Endodermal cell (in vitro differentiated cells): ENCODE results near the gene CDKN1C. TPM values are rescaled to one million over a fixed set of nuclear protein-coding genes. Genes with fewer than 3 reads are reported as not detected.
A peak's percentile ranks its signal among the peaks of the same experiment; 100 is the strongest.

Experiments used
- DNase-seq: peaks from one replicate; pipeline ENCODE4 v3.0.0-alpha.2; 2017
- H3K27ac ChIP-seq: 2 replicates; pipeline ENCODE4 v1.5.1; 2013; ENCODE audit warnings: mild to moderate bottlenecking, low read depth, low read length, moderate library complexity
- H3K27me3 ChIP-seq: 2 replicates; pipeline ENCODE4 v1.6.1; 2013; ENCODE audit warnings: mild to moderate bottlenecking, low read length, moderate library complexity; ENCODE audit not compliant: insufficient read depth, control insufficient read depth, poor library complexity, severe bottlenecking
- H3K36me3 ChIP-seq: 2 replicates; pipeline ENCODE4 v1.7.0; 2013; ENCODE audit warnings: mild to moderate bottlenecking, low read length, moderate library complexity; ENCODE audit not compliant: control insufficient read depth, insufficient read depth
- H3K4me1 ChIP-seq: one replicate; pipeline ENCODE4 v1.7.0; 2013; ENCODE audit warnings: low read length; ENCODE audit not compliant: control insufficient read depth, insufficient read depth
- H3K4me3 ChIP-seq: 2 replicates; pipeline ENCODE4 v1.5.1; 2013; ENCODE audit warnings: mild to moderate bottlenecking, low read length, moderate library complexity
- H3K9ac ChIP-seq: 2 replicates; pipeline ENCODE4 v1.6.1; 2013; ENCODE audit warnings: mild to moderate bottlenecking, low read length, moderate library complexity; ENCODE audit not compliant: poor library complexity, severe bottlenecking; ENCODE audit errors: extremely low read depth
- H3K9me3 ChIP-seq: 2 replicates; pipeline ENCODE4 v1.6.1; 2013; ENCODE audit warnings: mild to moderate bottlenecking, low read length, moderate library complexity; ENCODE audit not compliant: control insufficient read depth
- H3K27ac Mint-ChIP-seq: 2 replicates; pipeline ENCODE4 v1.8.0; 2020; ENCODE audit warnings: mixed read lengths
- H3K27me3 Mint-ChIP-seq: 2 replicates; pipeline ENCODE4 v1.8.0; 2021; ENCODE audit warnings: mild to moderate bottlenecking, mixed read lengths; ENCODE audit not compliant: insufficient read depth
- H3K36me3 Mint-ChIP-seq: 2 replicates; pipeline ENCODE4 v1.8.0; 2020; ENCODE audit warnings: low read depth, mixed read lengths
- H3K4me1 Mint-ChIP-seq: 2 replicates; pipeline ENCODE4 v1.8.0; 2020; ENCODE audit warnings: mixed read lengths
- H3K4me3 Mint-ChIP-seq: 2 replicates; pipeline ENCODE4 v1.8.0; 2020; ENCODE audit warnings: mild to moderate bottlenecking, moderate library complexity, mixed read lengths
- H3K9me3 Mint-ChIP-seq: 2 replicates; pipeline ENCODE4 v1.8.0; 2020; ENCODE audit warnings: mild to moderate bottlenecking, mixed read lengths
- CTCF ChIP-seq: fragments of 200-600 bp; sonication (generic); conservative IDR thresholded peaks from 2 replicates; pipeline ENCODE4 v1.5.0; 2021; ENCODE audit warnings: antibody characterized with exemption, mild to moderate bottlenecking
- WGBS, 2 experiments: methylation state at CpG; one replicate each; pipeline versions ENCODE4 v1.1.5 to v1.1.7; 2013; ENCODE audit warnings: missing lambda C conversion rate in 2 of 2, mixed read lengths in 1 of 2; ENCODE audit not compliant: insufficient coverage in 1 of 2, insufficient read length in 1 of 2; 5-methylcytosine and 5-hydroxymethylcytosine counted together
- total RNA-seq, 2 donors: library from RNA; stranded (reverse); fragmentation: NEBNext Ultra II Directional in 1 of 2; extraction: Animal tissue kit (Norgen Biotek cat#: 25700) in 1 of 2; gene quantifications; 2 replicates in 1 of 2; 3 replicates in 1 of 2; pipeline ENCODE4 v1.2.1, GENCODE V29; 2021

CDKN1C gene
- total RNA-seq, 2 donors from 2014 or later = 37.6 to 60.9 TPM

- WGBS, 2 experiments = 92 to 95% methylated on average over 6 to 12 of the region's 12 CpGs
- Histone ChIP-seq H3K27ac (no peak overlapping the region), H3K9me3 (no peaks in the 10 kb centered on the region), H3K36me3 (no peaks in the 10 kb centered on the region), H3K4me1 (no peaks in the 10 kb centered on the region), H3K9ac (no peak overlapping the region), H3K4me3 (no peak overlapping the region), H3K27me3 (peaks cover 10% of the 10 kb centered on the region)
- no peak overlapping the region for H3K27ac Mint-ChIP-seq
- H3K36me3 Mint-ChIP-seq = no peaks in the 10 kb centered on the region
- no peak for DNase-seq
- H3K27me3 Mint-ChIP-seq = peaks cover 40% of the 10 kb centered on the region
- no peaks in the 10 kb centered on the region for H3K9me3 Mint-ChIP-seq
- TF ChIP-seq CTCF = no peak
- H3K4me3 Mint-ChIP-seq = no peak overlapping the region
- no peaks in the 10 kb centered on the region for H3K4me1 Mint-ChIP-seq
These were observed 32.2 kb downstream of the CDKN1C start for GRCh38 chr11:2853401-2853800.

- Histone ChIP-seq H3K27ac (peak overlapping the region; percentile 96), H3K4me3 (no peak overlapping the region), H3K27me3 (peaks cover 6% of the 10 kb centered on the region), H3K9ac (no peak overlapping the region), H3K36me3 (no peaks in the 10 kb centered on the region), H3K9me3 (no peaks in the 10 kb centered on the region), H3K4me1 (no peaks in the 10 kb centered on the region)
- Mint-ChIP-seq H3K27me3 (peaks cover 28% of the 10 kb centered on the region), H3K4me3 (no peak overlapping the region), H3K36me3 (no peaks in the 10 kb centered on the region), H3K4me1 (no peaks in the 10 kb centered on the region), H3K27ac (no peak overlapping the region), H3K9me3 (no peaks in the 10 kb centered on the region)
- WGBS, 2 experiments = 81 to 90% methylated on average over 17 to 53 of the region's 53 CpGs
- no peak for DNase-seq
- no peak for TF ChIP-seq CTCF
These were observed 35.4 kb downstream of the CDKN1C start for GRCh38 chr11:2849994-2850770.

- no peak overlapping the region for H3K9ac ChIP-seq
- no peaks in the 10 kb centered on the region for H3K4me1 Mint-ChIP-seq
- H3K36me3 Mint-ChIP-seq = no peaks in the 10 kb centered on the region
- H3K36me3 ChIP-seq = no peaks in the 10 kb centered on the region
- H3K27me3 ChIP-seq = no peaks in the 10 kb centered on the region
- H3K9me3 Mint-ChIP-seq = no peaks in the 10 kb centered on the region
- peaks cover 17% of the 10 kb centered on the region for H3K27me3 Mint-ChIP-seq
- no peak overlapping the region for H3K4me3 ChIP-seq
- DNase-seq = no peak
- H3K4me1 ChIP-seq = no peaks in the 10 kb centered on the region
- TF ChIP-seq CTCF = no peak
- no peak overlapping the region for H3K4me3 Mint-ChIP-seq
- 88 to 93% methylated on average over 6 to 9 of the region's 9 CpGs for WGBS, 2 experiments
- no peak overlapping the region for H3K27ac ChIP-seq
- H3K27ac Mint-ChIP-seq = no peak overlapping the region
- H3K9me3 ChIP-seq = no peaks in the 10 kb centered on the region
These were observed 37.1 kb downstream of the CDKN1C start for GRCh38 chr11:2848497-2848896.
